Right atrium auricular region (tissue), 2 donors: ENCODE results near the gene SMARCA4. TPM values are rescaled to one million over a fixed set of nuclear protein-coding genes. Genes with fewer than 3 reads are reported as not detected.

Source experiments
- DNase-seq: peaks from one replicate; pipeline ENCODE4 v3.0.0-alpha.2; 2019; ENCODE audit warnings: low spot score
- H3K27ac ChIP-seq, 2 donors: fragments of 200-600 bp; sonication (generic); 1 replicate in 1 of 2; 2 replicates in 1 of 2; pipeline ENCODE4 v1.5.1; 2016 to 2019
- H3K27me3 ChIP-seq, 2 donors: fragments of 200-600 bp; sonication (generic); one replicate each; pipeline versions ENCODE4 v1.5.1 to v1.6.0; 2017 to 2019
- H3K36me3 ChIP-seq: fragments of 200-600 bp; sonication (generic); one replicate; pipeline ENCODE4 v1.5.1; 2016
- H3K4me1 ChIP-seq, 2 donors: fragments of 200-600 bp; sonication (generic); one replicate each; pipeline versions ENCODE4 v1.5.1 to v1.6.0; 2017 to 2019
- H3K4me3 ChIP-seq, 2 donors: fragments of 200-600 bp; sonication (generic); 1 replicate in 1 of 2; 2 replicates in 1 of 2; pipeline ENCODE4 v1.5.1; 2017 to 2019; ENCODE audit warnings: mild to moderate bottlenecking in 1 of 2, moderate library complexity in 1 of 2
- H3K9me3 ChIP-seq, 2 donors: fragments of 200-600 bp; sonication (generic); one replicate each; pipeline ENCODE4 v1.5.1; 2019
- total RNA-seq, 2 donors: library from RNA; depleted of rRNA; stranded (reverse); fragments of >200 nt; gene quantifications; one replicate each; pipeline ENCODE4 v1.1.0, GENCODE V29; 2016
- TF ChIP-seq, protein P1 (sequence below), 2 donors: fragments of 200-600 bp; sonication (generic); IDR thresholded peaks; one replicate each; pipeline ENCODE4 v1.5.1; 2019; ENCODE audit warnings: antibody characterized with exemption in 2 of 2

Gene SMARCA4
- total RNA-seq, 2 donors from 2014 or later: 29.9 to 41.7 TPM

DNA sequence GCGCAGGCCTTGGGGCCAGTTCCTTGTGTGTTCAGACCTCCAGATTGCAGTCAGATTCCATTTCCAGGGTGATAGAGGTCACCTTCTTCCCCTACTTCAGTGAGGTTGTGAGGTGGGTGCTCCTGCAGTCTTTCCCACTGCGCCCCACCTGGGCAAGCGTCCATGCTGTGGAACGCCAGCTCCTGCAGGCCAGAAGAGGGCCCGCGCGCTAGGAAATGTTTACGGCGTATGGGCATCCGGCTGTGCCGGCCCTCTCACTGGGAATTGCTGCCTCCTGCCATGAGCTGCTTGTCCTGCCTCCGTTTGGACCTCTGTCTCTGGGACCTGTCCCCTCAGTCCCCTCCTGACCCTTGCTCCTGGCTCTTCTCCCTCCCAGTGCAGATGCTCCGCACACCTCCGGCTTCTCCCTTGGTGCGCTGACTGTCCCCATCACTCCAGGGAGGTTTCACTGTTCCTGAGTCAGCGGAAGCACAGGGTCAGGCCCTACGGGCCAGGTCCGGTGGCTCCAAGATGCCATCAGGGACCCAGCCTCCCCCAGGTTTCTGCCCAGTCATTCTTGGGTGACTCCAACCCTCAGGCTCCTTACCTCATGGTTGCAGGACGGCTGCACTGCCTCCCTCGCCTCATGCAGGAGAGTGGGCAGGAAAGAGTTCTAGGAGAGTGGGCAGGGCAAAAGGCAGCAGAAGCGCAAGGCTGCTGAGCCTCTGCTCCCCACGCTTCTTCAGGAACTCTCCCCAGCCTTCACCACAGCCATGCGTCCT lies 56.6 kb downstream of the SMARCA4 start:
- Histone ChIP-seq H3K36me3 (peaks cover 76% of the 10 kb centered on the region), H3K4me3 (no peak overlapping the region), H3K27ac (no peak overlapping the region), H3K27me3 (no peaks in the 10 kb centered on the region), H3K9me3 (no peaks in the 10 kb centered on the region), H3K4me1 (peaks cover 0 to 8% of the 10 kb centered on the region in 2 donors)
- DNase-seq: no peak
- TF ChIP-seq, protein P1, sequence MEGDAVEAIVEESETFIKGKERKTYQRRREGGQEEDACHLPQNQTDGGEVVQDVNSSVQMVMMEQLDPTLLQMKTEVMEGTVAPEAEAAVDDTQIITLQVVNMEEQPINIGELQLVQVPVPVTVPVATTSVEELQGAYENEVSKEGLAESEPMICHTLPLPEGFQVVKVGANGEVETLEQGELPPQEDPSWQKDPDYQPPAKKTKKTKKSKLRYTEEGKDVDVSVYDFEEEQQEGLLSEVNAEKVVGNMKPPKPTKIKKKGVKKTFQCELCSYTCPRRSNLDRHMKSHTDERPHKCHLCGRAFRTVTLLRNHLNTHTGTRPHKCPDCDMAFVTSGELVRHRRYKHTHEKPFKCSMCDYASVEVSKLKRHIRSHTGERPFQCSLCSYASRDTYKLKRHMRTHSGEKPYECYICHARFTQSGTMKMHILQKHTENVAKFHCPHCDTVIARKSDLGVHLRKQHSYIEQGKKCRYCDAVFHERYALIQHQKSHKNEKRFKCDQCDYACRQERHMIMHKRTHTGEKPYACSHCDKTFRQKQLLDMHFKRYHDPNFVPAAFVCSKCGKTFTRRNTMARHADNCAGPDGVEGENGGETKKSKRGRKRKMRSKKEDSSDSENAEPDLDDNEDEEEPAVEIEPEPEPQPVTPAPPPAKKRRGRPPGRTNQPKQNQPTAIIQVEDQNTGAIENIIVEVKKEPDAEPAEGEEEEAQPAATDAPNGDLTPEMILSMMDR (IDR thresholded peaks at IDR 0.05): no peak

DNA sequence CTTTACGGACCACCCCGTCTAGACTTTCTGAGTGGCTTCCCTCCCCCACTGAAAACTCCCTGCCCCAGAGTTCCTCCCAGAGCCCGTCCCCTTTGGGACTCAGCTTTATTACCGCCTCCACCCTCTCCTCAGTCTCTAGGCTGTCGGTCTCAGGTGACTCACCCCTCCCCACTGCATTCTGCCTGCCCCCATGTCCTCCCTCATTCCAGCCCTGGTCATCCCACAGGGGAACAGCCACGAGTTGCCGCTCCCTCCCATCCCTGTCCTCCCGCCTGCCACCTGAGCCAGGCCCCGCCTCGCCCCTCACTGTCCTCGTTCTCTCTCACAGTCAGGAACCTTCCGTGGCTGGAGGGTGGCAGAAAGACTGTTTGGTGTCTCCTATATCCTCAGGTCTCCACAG lies 57.3 kb downstream of the SMARCA4 start:
- Histone ChIP-seq H3K4me1 (peaks cover 0 to 8% of the 10 kb centered on the region in 2 donors), H3K27ac (no peak overlapping the region), H3K36me3 (peaks cover 76% of the 10 kb centered on the region), H3K27me3 (no peaks in the 10 kb centered on the region), H3K9me3 (no peaks in the 10 kb centered on the region), H3K4me3 (no peak overlapping the region)
- TF ChIP-seq, protein P1 (IDR thresholded peaks at IDR 0.05): no peak
- no peak for DNase-seq

DNA sequence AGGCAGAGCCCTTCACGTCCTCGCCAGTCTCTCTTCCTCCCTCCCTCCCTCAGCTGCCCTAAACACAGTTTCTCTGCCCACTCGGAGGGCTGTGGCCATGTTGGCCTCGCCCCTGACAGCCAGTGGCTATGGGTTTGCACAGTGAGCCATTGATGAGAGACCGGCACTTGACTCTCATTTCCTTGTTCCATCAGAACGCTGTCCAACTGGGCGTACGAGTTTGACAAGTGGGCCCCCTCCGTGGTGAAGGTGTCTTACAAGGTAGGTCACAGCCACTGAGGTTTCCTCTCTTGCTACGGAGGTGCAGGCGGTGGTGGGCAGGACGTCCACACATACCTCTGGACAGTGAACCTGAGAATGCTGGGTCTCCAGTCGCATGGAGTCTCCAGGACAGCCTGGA lies 57.9 kb downstream of the SMARCA4 start:
- Histone ChIP-seq H3K4me3 (no peak overlapping the region), H3K27me3 (no peaks in the 10 kb centered on the region), H3K9me3 (no peaks in the 10 kb centered on the region), H3K27ac (no peak overlapping the region), H3K36me3 (peaks cover 76% of the 10 kb centered on the region), H3K4me1 (peaks cover 0 to 8% of the 10 kb centered on the region in 2 donors)
- TF ChIP-seq, protein P1 (IDR thresholded peaks at IDR 0.05): no peak
- DNase-seq: no peak

DNA sequence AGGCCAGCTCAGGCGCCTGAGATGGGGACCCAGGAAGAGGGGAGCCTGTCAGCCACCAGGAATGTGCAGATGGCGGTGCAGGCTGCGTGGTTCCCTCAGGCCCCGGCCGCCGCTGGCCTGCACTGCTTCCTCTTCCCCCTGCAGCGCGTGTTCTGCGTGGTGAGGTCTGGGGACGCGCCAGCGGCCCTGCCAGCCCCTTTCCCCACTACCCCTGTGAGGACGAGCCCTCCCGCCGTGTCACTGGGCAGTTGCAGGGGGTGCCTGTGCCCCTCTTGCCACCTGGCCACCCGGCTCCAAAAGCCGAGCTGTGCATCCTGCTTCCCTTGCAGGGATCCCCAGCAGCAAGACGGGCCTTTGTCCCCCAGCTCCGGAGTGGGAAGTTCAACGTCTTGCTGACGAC lies 58.4 kb downstream of the SMARCA4 start:
- Histone ChIP-seq H3K36me3 (peaks cover 76% of the 10 kb centered on the region), H3K27ac (no peak overlapping the region), H3K4me1 (peaks cover 0 to 8% of the 10 kb centered on the region in 2 donors), H3K9me3 (no peaks in the 10 kb centered on the region), H3K4me3 (no peak overlapping the region), H3K27me3 (no peaks in the 10 kb centered on the region)
- TF ChIP-seq, protein P1 (IDR thresholded peaks at IDR 0.05): no peak
- DNase-seq: no peak

DNA sequence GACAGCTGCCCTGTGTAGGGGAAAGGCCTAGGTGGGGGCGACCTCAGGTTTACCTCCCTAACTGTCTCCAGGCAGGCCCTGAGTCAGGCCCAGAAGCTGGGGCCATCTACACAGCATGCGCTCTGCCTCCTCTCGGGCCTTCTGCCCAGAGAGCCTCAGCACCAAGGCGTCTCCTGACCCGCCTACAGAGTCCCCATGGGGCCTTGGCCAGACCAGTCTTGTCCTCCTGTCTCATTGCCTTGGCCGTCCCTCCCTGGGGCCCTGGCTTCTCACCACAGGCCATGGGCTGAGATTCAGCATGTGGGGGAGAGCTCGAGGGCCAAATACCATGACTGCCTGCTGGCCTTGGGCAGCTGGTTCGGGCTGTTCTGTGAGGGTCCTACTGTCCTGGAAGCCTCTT lies 59.0 kb downstream of the SMARCA4 start:
- Histone ChIP-seq H3K27ac (no peak overlapping the region), H3K4me1 (peaks cover 0 to 8% of the 10 kb centered on the region in 2 donors), H3K9me3 (no peaks in the 10 kb centered on the region), H3K36me3 (peaks cover 74% of the 10 kb centered on the region), H3K27me3 (no peaks in the 10 kb centered on the region), H3K4me3 (no peak overlapping the region)
- TF ChIP-seq, protein P1 (IDR thresholded peaks at IDR 0.05): no peak
- peak; percentile 66 for DNase-seq

DNA sequence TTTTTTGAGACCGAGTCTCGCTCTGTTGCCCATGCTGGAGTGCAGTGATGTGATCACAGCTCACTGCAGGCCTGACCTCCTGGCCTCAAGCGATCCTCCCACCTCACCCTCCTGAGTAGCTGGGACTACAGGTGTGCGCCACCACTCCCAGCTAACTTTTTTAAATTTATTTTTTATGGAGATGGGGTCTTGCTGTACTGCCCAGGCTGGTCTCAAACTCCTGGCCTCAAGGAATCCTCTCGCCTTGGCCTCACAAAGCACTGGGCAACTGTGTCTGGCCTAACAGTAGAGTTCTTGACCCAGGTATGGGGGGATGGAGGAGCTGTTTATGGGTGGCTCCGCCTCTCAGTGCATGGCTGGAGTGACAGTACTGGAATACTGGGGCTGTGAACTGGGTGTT lies 59.6 kb downstream of the SMARCA4 start:
- H3K36me3 ChIP-seq: peaks cover 74% of the 10 kb centered on the region
- no peak overlapping the region for H3K27ac ChIP-seq
- TF ChIP-seq, protein P1 (IDR thresholded peaks at IDR 0.05): no peak
- no peaks in the 10 kb centered on the region for H3K9me3 ChIP-seq
- H3K27me3 ChIP-seq: no peaks in the 10 kb centered on the region
- H3K4me3 ChIP-seq: no peak overlapping the region
- H3K4me1 ChIP-seq: peaks cover 0 to 8% of the 10 kb centered on the region in 2 donors
- DNase-seq: no peak
